Thyroid gland (tissue), 4 donors: ENCODE results near the gene TMEM43. TPM values are rescaled to one million over a fixed set of nuclear protein-coding genes. Genes with fewer than 3 reads are reported as not detected.

Experiments used
- DNase-seq, 2 donors: peaks; one replicate each; pipeline ENCODE4 v3.0.0-alpha.2; 2019
- H3K27ac ChIP-seq, 3 donors: fragments of 200-600 bp; sonication (generic); 1 replicate in 2 of 3; 2 replicates in 1 of 3; pipeline ENCODE4 v1.5.1; 2016 to 2019; ENCODE audit warnings: mild to moderate bottlenecking in 1 of 3, moderate library complexity in 1 of 3
- H3K27me3 ChIP-seq: fragments of 200-600 bp; sonication (generic); one replicate; pipeline ENCODE4 v1.5.1; 2019
- H3K36me3 ChIP-seq, 2 donors: fragments of 200-600 bp; sonication (generic); one replicate each; pipeline ENCODE4 v1.5.1; 2016 to 2019
- H3K4me1 ChIP-seq, 2 donors: fragments of 200-600 bp; sonication (generic); one replicate each; pipeline ENCODE4 v1.5.1; 2017 to 2019
- H3K4me3 ChIP-seq, 3 donors: fragments of 200-600 bp; sonication (generic); replicated peaks in 1 of 3; 1 replicate in 2 of 3; 2 replicates in 1 of 3; pipeline ENCODE4 v1.5.1; 2016; ENCODE audit warnings: mild to moderate bottlenecking in 1 of 3
- H3K9me3 ChIP-seq: fragments of 200-600 bp; sonication (generic); one replicate; pipeline ENCODE4 v1.5.1; 2017
- POLR2A ChIP-seq, 2 donors: fragments of 450-650 bp; IDR thresholded peaks; one replicate each; pipeline ENCODE4 v1.6.1; 2017; ENCODE audit warnings: antibody characterized with exemption in 2 of 2, mild to moderate bottlenecking in 2 of 2, moderate library complexity in 1 of 2
- WGBS, 2 donors: methylation state at CpG; one replicate each; pipeline ENCODE4 v1.1.5; 2017; 5-methylcytosine and 5-hydroxymethylcytosine counted together
- intact Hi-C: fragments of 100-400 bp; cut with DNase I; formaldehyde crosslinking; loops from one replicate; pipeline ENCODE4 v1.15.1; 2023
- total RNA-seq, 4 donors: library from RNA; depleted of rRNA; stranded (reverse); fragments of >200 nt; gene quantifications; one replicate each; pipeline ENCODE4 v1.2.3, GENCODE V29; 2016
- TF ChIP-seq, protein P1 (sequence below), 6 experiments: fragments of 200-600 bp in 3 of 6; fragments of 450-650 bp in 3 of 6; sonication (generic) in 3 of 6; IDR thresholded peaks; one replicate each; pipeline ENCODE4 v1.5.1; 2016 to 2019; ENCODE audit warnings: antibody characterized with exemption in 6 of 6, mild to moderate bottlenecking in 2 of 6, inconsistent platforms in 1 of 6, moderate library complexity in 1 of 6

TMEM43 gene
- total RNA-seq, 4 donors from 2014 or later, result 69.6 to 109 (median 90.3) TPM

- no peak overlapping the region for H3K27ac ChIP-seq
- whole genome bisulfite sequencing, 2 donors, result 94 to 98% methylated on average over 5 of the region's 5 CpGs
- H3K4me3 ChIP-seq, result no peak overlapping the region
- H3K27me3 ChIP-seq, result no peaks in the 10 kb centered on the region
- no peaks in the 10 kb centered on the region for H3K4me1 ChIP-seq
- TF ChIP-seq, protein P1, sequence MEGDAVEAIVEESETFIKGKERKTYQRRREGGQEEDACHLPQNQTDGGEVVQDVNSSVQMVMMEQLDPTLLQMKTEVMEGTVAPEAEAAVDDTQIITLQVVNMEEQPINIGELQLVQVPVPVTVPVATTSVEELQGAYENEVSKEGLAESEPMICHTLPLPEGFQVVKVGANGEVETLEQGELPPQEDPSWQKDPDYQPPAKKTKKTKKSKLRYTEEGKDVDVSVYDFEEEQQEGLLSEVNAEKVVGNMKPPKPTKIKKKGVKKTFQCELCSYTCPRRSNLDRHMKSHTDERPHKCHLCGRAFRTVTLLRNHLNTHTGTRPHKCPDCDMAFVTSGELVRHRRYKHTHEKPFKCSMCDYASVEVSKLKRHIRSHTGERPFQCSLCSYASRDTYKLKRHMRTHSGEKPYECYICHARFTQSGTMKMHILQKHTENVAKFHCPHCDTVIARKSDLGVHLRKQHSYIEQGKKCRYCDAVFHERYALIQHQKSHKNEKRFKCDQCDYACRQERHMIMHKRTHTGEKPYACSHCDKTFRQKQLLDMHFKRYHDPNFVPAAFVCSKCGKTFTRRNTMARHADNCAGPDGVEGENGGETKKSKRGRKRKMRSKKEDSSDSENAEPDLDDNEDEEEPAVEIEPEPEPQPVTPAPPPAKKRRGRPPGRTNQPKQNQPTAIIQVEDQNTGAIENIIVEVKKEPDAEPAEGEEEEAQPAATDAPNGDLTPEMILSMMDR (IDR thresholded peaks at IDR 0.05), result no peak
- no peak for TF ChIP-seq POLR2A (IDR thresholded peaks at IDR 0.05)
- no peak for DNase-seq
- no peaks in the 10 kb centered on the region for H3K9me3 ChIP-seq
- peaks cover 73 to 81% of the 10 kb centered on the region in 2 donors for H3K36me3 ChIP-seq
- intact Hi-C loops, result no loop called here
Observed at GRCh38 chr3:14133876-14134275, 9.0 kb downstream of the TMEM43 start.

DNA sequence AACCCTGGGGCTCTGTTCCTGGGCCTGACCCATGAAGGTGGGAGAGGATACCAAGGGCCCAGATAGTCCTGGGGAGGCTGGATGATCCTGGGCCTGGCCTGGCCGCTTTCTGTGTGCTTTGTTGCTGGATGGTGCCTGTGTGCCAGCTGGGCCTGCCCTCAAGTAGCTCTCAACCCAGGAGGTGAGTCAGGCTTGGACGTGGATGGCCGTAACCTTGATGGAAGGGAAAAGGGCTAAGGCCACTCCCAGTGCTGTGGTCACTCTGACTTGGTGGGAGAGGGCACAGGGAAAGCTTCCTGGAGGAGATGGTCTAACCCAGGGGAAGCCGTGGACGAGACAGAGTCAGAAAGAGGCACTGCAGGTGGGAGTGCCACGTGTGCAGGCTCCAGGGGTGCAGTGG, 9.4 kb downstream of the TMEM43 start:
- intact Hi-C loops, result no loop called here
- no peak overlapping the region for H3K27ac ChIP-seq
- H3K27me3 ChIP-seq, result no peaks in the 10 kb centered on the region
- H3K36me3 ChIP-seq, result peaks cover 76 to 80% of the 10 kb centered on the region in 2 donors
- H3K4me3 ChIP-seq, result no peak overlapping the region
- 95 to 98% methylated on average over 5 to 6 of the region's 6 CpGs for WGBS, 2 donors
- no peak for DNase-seq
- no peaks in the 10 kb centered on the region for H3K9me3 ChIP-seq
- no peaks in the 10 kb centered on the region for H3K4me1 ChIP-seq
- TF ChIP-seq POLR2A (IDR thresholded peaks at IDR 0.05), result no peak
- TF ChIP-seq, protein P1 (IDR thresholded peaks at IDR 0.05), result no peak

GRCh38 chr3:14135581-14135980, 10.7 kb downstream of the TMEM43 start:
- DNase-seq, result no peak
- no peaks in the 10 kb centered on the region for H3K4me1 ChIP-seq
- H3K27ac ChIP-seq, result no peak overlapping the region
- intact Hi-C loops, result no loop called here
- 83 to 97% methylated on average over 11 of the region's 11 CpGs for WGBS, 2 donors
- TF ChIP-seq, protein P1 (IDR thresholded peaks at IDR 0.05), result no peak
- no peak for TF ChIP-seq POLR2A (IDR thresholded peaks at IDR 0.05)
- H3K36me3 ChIP-seq, result peaks cover 63 to 77% of the 10 kb centered on the region in 2 donors
- H3K9me3 ChIP-seq, result no peaks in the 10 kb centered on the region
- H3K27me3 ChIP-seq, result no peaks in the 10 kb centered on the region
- no peak overlapping the region for H3K4me3 ChIP-seq

DNA sequence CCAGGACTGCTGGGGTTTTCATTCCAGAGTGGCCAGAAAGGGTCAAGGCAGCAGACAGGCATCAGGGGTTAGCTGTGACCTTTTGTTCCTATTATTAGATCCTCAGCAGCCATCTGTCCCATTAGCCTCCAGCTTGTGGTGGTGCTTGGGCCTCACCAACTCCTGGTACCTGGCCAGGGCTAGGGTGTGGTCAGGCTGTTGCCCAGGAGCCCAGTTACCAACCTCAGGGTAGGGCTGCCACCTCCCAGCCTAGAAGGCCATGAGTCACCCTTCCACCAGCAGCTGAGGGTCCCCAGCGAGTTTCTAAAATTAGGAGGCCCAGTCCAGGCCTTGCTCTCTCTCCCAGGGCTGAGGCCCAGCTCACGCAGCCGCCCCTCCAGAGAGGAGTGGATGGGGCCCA, 12.2 kb downstream of the TMEM43 start:
- Histone ChIP-seq H3K4me3 (no peak overlapping the region), H3K4me1 (peaks cover 0 to 4% of the 10 kb centered on the region in 2 donors), H3K27me3 (no peaks in the 10 kb centered on the region), H3K36me3 (peaks cover 53 to 72% of the 10 kb centered on the region in 2 donors), H3K9me3 (no peaks in the 10 kb centered on the region), H3K27ac (no peak overlapping the region)
- WGBS, 2 donors, result 100% methylated on average over 1 of the region's 3 CpGs; no CpG with 5 or more reads in 1 of the 2 donors
- TF ChIP-seq, protein P1 (IDR thresholded peaks at IDR 0.05), result no peak
- no peak for TF ChIP-seq POLR2A (IDR thresholded peaks at IDR 0.05)
- no peak for DNase-seq
- intact Hi-C loops, result no loop called here

DNA sequence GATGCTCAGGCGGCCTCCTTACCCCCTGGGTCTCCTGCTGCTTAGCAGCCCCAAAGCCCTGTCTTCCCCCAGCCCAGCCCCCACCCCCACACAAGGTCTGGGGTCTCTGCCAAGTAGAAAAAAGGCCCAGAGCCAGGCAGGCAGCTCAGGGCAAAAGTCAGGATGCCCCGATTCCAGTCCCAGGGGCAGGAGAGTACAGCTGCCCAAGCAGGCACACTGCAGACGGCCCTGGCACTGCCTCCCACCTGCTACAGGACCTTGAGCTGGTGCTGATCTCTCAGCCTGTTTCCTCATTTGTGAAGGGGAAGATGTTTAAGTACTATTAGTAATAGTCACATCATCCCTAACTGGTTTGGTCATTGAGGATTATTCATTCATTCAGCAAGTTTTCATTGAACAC, 12.6 kb downstream of the TMEM43 start:
- DNase-seq, result no peak
- Histone ChIP-seq H3K4me1 (peaks cover 0 to 8% of the 10 kb centered on the region in 2 donors), H3K36me3 (peaks cover 51 to 71% of the 10 kb centered on the region in 2 donors), H3K27me3 (no peaks in the 10 kb centered on the region), H3K27ac (no peak overlapping the region), H3K9me3 (no peaks in the 10 kb centered on the region), H3K4me3 (no peak overlapping the region)
- intact Hi-C loops, result no loop called here
- WGBS, 2 donors, result 83% methylated on average over 1 to 3 of the region's 3 CpGs
- TF ChIP-seq POLR2A (IDR thresholded peaks at IDR 0.05), result no peak
- TF ChIP-seq, protein P1 (IDR thresholded peaks at IDR 0.05), result no peak
